CD4-positive, alpha-beta T cell treated with Interleukin-4 for 1 hour (primary cell): Measurements from ENCODE around the gene ERVH48-1.
"Not testable (repeated sequence)": the region's sequence is repeated elsewhere in the genome, so short reads cannot be mapped to it uniquely, and the experiment has no call there.

Experiments
- DNase-seq, 2 donors: peaks; one replicate each; pipeline ENCODE4 v3.0.0-alpha.2; 2020 to 2022

ERVH48-1 gene

DNA sequence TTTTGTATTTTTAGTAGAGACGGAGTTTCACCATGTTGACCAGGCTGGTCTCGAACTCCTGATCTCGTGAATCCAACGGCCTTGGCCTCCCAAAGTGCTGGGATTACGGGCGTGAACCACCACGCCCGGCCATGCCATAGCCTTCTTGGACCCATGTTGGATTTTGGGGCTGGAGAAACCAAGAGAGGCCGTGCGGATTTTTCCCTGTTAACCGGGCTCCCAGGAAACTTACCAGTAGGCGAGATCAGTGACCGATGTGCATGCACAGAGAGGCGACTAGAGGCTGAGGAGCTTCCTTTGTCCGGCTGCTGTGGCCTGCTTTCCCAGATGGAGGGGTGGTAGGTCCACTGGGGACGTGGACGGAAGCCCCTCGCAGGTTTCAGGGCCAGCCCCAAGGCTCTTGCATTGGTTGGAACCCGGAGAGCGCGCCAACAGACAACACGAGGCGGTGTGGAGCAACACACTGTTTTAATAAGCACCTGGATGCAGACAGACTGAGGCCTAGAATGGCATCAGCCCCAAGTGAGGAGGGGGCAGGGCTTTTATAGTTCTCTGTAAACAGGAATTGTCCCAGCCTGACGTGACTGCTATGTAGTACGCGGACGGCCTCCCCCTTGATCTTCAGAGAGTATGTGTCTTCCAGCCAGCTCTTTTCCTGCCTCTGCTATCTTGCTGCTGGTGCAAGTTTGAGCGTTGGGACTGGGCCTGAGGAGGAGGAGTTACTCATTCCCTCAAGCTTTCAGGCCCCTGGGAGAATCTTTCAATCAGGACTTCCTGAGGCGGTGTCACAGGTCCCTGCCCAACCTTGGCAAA, at the start of gene ERVH48-1:
ERVH48-1 (minus strand) TSS at position 517 of the 813 bp plus-strand sequence. CDS start 6,624 bp downstream, outside the sequence.
- DNase-seq = peak in 1 of 2 donors; percentile 37

DNA sequence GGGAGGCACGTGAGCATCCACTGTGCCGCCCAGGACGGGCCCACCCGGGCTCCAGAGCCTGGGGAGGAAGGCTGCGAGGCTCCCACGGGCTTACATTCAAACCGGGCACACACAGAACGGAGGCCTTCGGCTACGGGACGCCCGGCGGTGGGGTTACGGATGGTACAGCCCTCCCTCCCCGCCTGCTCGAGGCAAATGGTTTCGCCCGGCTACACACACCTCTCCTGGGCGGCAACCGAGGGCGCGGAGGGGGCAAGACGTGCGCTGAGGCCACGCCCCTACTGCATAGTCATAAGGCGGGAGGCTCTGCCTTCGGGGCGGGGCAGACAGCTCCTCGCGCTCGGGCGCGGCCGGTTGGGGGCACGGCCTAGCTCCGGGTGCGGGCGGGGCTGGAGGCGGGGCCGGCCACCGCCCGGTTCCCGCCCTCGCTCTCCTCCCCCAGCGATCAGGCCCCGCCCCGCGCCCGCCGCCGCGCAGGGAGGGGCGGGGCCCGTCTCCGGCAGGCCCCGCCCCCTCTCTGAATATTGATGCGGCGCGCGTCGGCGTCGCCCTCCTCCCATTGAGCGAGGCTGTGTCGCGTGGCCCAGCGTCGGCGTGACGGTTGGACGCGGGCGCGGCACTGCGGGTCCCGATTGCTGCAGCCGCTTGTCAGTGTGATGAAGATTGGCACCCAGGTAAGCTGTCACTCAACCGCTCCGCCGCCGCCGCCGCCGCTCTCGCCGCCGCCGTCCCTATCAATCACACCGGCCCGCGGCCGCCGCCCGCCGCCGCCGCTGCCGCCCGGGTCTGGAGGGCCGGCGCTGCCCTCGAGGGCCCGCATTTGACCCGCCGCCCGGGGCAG, 48.8 kb upstream of the ERVH48-1 start, which contains the start of gene PKNOX1:
PKNOX1 (plus strand) TSS at position 572 of the 841 bp plus-strand sequence. CDS start 29,820 bp downstream, outside the sequence.
- peak; percentile 99 for DNase-seq

DNA sequence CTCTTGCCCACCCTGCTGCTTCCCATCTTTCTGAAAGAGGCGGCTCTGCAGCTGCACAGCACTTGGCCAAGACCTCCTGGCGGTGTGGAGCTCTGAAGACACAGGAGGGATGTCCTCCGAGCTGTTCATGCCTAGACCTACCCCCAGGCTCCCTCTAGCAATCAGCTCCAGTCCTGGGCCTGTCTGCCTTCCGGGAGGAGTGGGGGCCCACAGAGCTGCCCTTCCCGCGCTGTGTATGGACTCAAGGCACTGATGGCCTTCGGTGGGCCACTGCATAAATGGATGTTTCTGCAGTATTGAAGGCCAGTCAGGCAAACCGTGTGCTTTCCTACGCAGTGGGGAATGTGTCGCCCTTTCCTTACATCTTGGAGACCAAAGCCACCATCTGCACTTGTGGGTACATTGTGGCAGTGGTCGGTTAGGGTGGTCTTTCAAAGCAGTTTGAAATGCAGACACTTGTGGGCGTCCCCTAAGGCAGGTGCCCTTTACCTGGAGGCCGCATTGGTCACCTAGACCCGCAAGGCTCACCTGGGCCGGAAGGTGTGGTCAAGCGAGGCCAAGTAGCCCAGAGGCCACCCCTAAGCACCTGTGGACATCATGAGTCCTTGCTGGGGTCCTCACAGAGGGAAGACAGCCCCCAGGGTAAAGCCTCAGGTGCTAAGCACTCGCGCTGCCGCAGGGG, 48.0 kb upstream of the ERVH48-1 start:
- DNase-seq = no peak

DNA sequence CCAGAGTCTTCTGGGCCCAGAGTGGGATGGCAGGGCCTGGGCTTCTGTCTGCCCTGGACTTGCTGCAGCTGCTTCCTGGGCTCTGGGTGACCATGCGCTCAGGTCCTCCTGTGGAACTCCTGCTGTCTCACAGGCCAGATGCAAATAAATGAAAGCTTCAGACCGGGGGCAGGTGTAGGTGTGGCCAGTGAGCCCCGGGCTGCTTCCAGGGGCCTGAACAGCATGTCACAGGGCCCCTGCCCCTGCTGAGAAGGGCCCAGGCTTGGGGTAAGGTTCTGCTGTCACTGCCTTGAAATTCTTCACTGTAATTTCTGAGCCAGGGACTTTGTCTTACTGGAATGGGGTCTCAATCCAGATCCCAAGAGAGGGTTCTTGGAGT, 46.5 kb upstream of the ERVH48-1 start:
- no peak for DNase-seq

DNA sequence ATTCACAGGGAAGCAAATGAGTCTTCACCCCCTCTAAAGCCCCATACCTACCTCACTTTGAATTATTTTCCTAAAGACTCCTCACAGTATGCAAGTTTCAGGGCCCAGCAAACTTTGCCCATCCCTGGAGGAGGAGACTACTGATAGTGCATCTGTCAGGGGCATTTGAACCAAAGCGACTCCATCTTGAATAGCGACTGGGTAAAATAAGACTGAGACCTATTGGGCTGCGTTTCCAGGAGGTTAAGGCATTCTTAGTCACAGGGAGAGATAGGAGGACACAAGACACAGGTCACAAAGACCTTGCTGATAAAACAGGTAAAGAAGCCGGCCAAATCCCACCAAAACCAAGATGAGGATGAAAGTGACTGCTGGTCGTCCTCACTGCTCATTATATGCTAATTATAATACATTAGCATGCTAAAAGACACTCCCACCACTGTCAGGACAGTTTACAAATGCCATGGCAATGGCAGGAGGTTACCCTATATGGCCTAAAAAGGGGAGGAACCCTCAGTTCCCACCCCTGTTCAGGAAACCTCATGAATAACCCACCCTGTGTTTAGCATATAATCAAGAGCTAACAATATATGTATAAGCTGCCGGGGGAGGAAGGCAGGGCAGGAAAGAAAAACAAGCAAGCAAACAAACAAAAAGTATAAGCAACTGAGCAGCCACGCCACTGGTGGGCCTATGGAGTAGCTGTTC, 45.7 kb upstream of the ERVH48-1 start:
- DNase-seq = no peak

DNA sequence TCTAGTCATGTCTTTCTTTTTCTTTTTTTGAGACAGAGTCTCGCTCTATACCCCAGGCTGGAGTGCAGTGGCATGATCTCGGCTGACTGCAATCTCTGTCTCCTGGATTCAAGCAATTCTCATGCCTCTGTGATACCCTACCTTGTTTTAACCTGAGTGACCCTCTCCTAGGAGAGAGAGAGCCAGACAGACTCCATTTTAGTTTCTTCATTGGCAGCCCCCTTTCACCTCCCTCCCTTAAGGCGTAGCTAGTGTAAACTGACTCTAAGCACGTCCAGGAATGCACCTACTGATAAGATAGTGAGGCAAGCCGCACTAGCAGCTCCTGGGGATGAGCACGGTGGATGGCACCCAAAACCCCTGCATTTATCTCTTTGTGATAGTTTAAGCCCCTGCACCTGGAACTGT, 43.8 kb upstream of the ERVH48-1 start:
- DNase-seq = no peak

DNA sequence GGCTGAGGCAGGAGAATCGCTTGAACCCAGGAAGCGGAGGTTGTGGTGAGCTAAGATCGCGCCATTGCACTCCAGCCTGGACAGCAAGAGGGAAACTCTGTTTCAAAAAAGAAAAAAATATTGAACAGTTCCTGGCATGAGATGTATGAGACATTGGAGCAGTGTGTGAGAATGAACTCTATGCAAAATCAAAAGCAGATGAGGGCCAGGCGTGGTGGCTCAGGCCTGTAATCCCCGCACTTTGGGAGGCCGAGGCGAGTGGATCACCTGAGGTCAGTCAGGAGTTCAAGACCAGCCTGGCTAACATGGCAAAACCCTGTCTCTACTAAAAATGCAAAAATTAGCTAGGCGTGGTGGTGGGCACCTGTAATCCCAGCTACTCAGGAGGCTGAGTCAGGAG, 42.2 kb upstream of the ERVH48-1 start:
- not testable (repeated sequence) for DNase-seq

DNA sequence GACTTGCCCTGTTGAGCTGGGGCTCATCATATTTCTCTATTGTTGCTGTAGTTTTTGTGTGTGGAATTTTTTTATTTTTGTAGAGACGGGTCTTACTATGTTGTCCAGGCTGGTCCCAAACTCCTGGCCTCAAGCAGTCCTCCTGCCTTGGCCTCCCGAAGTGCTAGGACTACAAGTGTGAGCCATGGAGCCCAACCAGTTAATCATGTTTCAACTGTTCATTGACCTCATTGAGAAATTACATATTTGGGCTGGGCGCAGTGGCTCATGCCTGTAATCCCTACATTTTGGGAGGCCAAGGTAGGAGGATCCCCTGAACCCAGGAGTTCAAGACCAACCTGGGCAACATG, 39.8 kb upstream of the ERVH48-1 start:
- DNase-seq = no peak

DNA sequence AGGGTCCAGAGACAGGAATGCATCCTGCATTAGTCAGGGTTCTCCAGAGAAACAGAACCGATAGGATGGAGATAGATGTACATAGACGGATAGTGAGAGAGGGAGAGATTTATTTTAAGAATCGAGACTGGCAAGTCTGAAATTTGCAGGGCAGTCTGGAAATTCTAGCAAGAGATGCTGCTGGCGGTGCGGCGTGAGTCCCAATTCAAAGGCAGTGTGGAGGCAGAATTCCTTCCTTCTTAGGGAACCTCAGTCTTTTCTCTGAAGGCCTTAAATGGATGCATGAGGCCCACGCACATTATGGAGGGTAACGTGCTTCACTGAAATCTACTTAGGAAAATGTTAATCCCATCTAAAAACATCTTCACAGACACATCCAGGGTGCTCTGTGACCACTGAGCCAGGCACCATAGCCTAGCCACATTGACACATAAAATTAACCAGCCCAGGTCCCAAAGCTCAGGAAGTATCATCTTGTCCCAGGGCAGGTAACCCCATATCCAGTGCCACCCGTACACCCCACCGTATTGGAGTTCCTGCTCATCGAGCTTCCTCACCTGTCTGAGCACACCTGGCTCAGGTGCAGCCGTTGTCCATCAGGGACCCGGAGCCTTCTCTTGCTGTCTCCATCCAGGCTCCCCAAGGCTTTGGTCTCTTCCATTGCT, 39.2 kb upstream of the ERVH48-1 start:
- DNase-seq = no peak

DNA sequence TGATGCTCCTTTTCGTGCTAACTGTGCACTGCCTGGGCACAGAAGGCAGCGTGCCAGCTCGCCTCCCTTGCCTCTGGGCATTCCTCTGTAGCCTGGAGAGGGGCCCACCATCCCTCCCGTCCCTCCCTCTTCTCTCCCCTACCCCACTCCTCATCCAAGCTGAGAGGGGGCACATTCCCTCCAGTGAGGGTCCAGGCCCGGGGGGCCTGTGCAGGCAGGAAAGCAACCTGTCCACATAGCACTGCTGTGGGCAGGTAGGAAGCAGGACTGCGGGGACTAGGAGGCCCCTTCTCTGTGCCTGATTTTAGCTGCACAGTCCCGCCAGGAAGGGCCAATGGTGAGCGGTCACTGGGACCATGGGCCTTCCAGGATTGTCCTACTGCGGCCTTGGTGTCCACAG, 38.7 kb upstream of the ERVH48-1 start:
- no peak for DNase-seq

DNA sequence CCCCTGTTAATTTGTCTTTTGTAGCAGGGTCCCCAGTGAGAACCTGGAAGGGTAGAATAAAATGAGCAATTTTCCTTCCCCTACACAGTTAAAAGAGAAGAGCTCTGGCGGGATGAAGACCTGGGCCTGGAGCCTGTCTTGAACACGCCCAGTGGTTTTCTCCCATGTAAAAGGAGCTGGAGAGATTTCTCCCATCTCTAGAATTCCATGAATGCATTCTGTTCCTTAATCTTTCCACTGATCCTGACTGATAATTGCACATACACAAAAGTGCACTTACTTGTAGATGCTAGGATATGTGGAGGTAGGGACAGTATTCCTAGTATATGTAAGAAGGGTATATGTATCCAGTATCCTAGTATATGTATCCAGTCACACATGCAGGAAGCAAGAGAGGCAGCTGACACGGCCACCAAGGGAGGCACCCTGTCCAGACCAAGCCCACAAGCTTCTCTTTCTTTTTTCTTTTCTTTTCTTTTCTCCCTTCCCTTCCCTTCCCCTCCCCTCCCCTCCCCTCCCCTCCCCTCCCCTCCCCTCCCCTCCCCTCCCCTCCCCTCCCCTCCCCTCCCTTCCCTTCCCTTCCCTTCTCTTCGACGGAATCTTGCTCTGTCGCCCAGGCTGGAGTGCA, 37.1 kb upstream of the ERVH48-1 start:
- no peak for DNase-seq

DNA sequence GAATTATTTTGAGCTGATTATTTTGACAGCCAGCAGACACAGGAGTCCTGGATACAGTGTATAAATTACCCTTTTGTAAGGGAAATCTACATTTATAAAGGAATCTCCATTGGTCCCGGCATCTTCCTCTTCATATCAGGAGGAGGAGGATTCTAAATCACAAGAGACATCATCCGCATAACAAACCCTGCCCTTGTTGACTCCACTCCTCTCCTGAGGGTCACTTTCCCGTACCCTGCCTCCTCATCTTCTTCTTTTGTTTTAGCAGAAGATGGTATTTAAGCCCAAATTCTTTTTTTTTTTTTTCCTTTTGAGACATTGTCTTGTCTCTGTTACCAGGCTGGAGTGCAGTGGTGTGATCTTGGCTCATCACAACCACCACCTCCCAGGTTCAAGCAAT, 34.3 kb upstream of the ERVH48-1 start:
- DNase-seq = no peak

DNA sequence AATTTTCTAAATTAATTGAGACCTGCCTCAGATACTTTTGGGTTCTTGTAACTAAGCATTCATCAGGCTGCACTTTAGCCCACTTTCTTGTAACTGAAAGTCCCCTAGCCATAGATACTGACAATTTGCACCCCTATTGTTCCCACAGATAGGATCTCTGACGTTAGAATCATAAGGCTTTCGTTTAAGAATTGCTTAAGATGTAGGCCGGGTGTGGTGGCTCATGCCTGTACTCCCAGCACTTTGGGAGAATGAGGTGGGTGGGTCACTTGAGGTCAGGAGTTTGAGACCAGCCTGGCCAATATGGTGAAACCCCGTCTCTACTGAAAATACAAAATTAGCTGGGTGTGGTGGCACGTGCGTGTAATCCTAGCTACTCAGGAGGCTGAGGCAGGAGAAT, 32.7 kb upstream of the ERVH48-1 start:
- not testable (repeated sequence) for DNase-seq

DNA sequence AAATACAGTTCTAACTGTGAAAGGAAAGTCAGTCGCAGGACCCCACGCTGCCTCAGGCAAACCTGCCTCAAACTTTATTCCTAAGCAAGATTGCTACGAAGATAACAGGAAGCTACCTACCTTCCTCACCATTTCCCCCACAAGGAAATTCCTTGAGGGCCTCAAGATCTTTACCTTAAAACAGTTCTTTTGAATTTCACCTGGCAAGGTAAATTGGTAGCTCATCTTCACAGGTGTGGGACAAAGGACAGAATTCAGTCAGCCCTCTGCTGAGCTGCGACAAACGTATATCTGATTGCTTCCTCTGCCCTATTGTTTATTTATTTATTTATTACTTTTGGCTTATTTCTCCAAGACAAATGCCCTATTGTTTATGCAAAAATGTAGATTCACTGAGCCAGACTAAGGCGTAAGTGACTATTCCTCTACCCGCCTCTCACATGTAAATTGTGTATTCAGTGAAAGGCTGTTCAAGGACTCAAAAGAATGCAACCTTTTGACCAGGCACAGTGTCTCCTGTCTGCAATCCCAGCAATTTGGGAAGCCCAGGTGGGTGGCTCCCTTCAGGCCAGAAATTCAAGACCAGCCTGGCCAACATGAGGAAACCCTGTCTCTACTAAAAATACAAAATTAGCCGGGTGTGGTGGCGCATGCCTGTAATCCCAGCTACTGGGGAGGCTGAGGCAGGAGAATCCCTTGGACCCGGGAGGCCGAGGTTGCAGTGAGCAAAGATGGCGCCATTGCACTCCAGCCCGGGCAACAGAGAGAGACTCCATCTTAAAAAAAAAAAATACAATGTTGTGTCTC, 31.6 kb upstream of the ERVH48-1 start:
- no peak for DNase-seq

DNA sequence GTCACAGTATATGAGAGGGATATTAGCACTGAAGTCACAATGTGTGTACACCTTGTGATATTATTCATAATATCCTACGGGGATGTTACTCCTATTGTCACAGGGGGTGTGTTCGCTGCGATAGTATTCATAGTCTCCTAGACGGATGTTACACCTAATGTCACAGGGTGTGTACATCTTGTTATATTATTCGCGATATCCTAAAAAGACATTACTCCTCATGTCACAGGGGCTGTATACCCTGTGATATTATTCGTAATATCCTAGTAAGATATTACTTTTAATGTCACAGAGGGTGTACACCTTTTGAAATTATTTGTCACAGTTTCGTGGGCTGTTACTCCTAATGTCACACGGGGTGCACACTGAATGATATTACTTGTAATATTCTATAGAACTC, 25.8 kb upstream of the ERVH48-1 start:
- DNase-seq = not testable (repeated sequence)

DNA sequence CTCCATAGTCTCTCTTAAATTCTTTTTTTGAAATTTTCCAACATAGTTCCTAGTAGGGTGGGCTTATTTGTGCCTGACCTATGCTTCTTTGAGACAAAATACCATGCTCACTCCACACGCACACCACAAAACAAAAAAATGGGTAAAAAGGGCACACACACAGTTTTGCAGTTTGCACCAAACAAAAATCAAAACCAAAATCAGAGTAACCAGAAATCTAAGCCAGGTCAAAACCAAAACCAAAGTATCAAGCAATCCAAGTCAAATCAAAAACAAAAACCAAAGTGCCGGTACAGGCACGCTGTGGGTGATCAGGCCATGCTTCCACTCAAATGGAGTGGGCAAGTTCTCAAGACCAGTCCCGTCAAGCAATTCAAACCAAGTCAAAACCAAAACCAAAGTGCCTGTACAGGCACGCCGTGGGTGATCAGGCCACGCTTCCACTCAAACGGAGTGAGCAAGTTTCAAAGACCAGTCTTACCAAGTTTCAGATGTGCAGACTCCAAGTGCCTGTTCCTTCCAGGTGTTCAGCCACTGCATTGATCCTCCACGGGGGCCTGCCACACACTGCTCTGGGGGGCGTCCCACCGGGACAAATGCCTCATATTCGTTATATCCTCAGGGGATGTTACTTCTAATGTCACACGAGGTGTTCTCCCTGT, 23.8 kb upstream of the ERVH48-1 start:
- DNase-seq = peak in 1 of 2 donors; percentile 12

DNA sequence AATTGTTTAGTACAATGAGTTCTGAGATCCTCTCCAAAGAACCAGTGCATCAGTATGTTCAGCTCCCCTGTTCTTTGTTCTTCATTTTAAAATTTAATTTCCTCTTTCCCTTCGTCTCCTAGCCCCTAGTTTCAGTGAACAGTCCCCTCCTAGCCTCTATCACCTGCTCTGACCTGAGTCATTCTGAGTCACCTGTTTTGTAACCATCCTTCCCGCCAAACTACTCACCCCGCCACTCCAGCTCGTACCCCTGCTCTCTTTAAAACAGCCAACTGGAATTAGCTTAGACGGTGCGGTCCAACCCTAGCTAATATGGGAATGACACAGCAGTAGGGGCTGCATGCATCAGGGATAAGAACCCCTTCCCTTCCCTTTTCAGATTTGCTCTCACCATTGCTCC, 16.8 kb upstream of the ERVH48-1 start:
- DNase-seq = no peak

DNA sequence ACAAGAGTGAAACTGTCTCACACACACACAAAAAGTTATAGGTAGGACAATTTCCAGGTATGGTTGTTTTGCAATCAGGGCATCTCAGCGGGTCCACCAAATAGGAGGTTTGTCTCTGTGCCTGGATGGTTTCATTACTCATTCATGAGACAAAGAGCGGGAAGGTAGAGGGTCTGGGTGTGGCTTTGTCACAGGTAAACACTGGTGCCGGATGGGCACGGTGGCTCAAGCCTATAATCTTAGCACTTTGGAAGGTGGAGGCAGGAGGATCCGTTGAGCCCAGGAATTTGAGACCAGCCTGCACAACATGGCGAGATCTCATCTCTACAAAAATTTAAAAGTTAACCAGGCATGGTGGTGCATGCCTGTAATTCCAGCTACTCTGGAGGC, 16.3 kb upstream of the ERVH48-1 start:
- no peak for DNase-seq

DNA sequence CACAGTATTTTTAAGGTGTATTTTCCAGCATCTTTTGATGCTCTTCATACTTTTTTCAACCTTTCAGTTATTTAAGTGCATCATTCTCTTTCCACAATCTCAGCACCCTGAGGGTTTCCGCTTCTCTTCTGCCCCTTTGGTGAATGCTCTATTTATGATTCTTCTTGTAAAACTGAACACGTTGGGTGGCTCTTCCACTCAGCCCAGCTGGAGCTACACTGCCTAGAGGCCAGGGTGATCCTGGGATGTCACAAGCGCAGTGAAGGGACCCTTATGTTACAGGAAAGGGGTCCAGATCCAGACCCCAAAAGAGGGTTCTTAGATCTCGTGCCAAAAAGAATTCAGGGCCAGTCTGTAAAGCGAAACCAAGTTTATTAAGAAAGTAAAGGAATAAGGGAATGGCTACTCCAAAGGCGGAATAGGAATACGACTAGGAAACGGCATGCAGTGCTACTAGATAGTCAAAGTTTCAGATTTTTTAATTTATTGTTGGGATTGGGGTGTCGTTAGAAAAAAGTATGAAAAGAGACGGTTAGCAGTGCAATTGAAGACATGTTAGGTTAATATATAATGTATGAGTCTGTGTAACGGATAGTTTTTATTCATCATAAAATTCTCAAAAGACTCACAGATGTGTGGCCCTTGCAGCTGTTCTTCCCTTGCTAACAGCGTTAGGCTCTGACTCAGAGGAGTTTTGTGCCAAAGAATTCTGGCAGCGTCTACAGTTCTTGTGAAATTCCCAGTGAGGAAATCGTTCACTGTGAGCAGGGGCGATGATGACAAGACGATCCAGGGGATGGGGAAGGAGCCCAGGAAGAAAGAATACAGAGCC, 14.4 kb upstream of the ERVH48-1 start:
- DNase-seq = no peak
